Measurements from ENCODE around the gene COX10.
A peak's percentile ranks its signal among the peaks of the same experiment; 100 is the strongest.

The COX10 gene

DNA sequence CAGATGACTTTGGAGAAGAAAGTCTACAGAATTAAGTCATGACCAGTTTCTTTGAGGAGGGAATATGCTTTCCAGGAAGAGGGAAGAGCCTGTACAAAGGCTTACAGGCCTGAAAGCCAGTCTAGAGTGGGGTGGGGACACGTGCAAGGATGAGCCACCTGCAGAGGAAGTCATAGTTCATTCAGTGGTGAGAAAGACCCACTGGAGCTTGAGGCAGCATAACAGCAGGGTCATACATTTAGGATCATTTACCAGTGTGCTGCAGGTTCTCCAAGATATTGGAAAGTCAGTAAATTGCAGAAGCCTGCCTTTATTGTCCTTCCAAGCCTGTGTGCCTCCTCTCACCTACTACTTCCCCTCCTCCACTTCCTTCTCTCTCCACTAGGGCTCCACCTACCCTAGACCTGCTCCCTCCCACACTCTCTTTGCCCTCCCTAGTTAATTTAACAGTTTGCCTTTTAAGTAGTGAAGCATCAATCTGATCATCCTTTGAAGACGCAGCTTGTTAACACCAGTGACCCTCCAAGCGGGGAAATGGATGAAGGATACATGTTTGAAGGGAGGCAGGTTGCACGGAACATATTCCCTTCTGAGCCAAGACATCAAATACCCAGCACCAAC is 127.2 kb downstream of the COX10 start:
- TF ChIP-seq CSDC2 (CRISPR knock-in tag; IDR thresholded peaks at IDR 0.05) (no peak), SNAI2 (CRISPR knock-in tag; IDR thresholded peaks at IDR 0.05) (no peak), ZC3H10 (CRISPR knock-in tag; IDR thresholded peaks at IDR 0.05) (no peak)
- no peak for ATAC-seq

DNA sequence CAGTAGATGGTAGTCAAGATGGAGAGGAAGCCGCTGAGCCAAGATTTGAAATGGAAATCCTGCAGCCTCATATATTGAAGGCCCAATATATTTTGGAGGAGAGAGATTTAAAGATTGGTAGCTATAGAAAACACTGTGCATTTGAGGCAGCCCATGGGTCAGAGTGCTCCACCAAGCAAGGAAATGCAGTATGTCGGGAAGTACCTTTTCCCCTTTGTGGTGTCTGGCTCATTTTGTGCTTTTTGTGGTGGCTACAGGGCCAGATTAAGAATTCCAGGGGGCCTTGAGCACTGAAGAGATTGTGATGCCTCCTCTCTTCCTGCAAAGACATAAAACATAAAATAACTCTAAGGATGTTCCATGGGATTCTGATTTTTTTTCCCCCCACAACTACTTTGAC is 127.8 kb downstream of the COX10 start:
- ATAC-seq, result no peak
- TF ChIP-seq, protein P1, sequence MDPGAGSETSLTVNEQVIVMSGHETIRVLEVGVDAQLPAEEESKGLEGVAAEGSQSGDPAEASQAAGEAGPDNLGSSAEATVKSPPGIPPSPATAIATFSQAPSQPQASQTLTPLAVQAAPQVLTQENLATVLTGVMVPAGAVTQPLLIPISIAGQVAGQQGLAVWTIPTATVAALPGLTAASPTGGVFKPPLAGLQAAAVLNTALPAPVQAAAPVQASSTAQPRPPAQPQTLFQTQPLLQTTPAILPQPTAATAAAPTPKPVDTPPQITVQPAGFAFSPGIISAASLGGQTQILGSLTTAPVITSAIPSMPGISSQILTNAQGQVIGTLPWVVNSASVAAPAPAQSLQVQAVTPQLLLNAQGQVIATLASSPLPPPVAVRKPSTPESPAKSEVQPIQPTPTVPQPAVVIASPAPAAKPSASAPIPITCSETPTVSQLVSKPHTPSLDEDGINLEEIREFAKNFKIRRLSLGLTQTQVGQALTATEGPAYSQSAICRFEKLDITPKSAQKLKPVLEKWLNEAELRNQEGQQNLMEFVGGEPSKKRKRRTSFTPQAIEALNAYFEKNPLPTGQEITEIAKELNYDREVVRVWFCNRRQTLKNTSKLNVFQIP (CRISPR knock-in tag; IDR thresholded peaks at IDR 0.05; ENCODE audit: borderline replicate concordance, low read depth), result no peak
- TF ChIP-seq ZNF70 (CRISPR knock-in tag; IDR thresholded peaks at IDR 0.05), result no peak
- no peak for TF ChIP-seq TCF4 (CRISPR knock-in tag; IDR thresholded peaks at IDR 0.05; ENCODE audit: borderline replicate concordance)

DNA sequence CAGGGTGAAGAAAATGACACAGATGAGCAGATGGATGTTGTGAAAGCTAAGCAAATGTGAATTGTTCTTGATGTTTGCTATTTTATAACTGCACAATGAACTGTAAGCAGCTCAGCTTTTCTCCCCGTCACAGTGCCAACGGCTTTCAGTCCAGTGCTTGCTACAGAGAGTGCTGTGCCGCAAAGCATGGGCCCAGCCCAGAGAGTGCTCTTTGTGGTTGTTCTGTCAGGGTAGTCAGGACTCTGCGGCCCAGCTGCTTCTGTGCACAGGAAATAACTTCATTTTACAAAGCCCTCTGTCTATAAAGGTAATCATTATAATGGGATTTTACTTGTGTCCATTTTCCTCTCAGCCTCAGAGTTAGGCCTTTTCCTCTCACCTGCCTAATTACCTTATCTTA is 128.3 kb downstream of the COX10 start:
- TF ChIP-seq OSR1 (CRISPR knock-in tag; IDR thresholded peaks at IDR 0.05), result no peak
- no peak for TF ChIP-seq SNAI2 (CRISPR knock-in tag; IDR thresholded peaks at IDR 0.05)
- no peak for ATAC-seq

DNA sequence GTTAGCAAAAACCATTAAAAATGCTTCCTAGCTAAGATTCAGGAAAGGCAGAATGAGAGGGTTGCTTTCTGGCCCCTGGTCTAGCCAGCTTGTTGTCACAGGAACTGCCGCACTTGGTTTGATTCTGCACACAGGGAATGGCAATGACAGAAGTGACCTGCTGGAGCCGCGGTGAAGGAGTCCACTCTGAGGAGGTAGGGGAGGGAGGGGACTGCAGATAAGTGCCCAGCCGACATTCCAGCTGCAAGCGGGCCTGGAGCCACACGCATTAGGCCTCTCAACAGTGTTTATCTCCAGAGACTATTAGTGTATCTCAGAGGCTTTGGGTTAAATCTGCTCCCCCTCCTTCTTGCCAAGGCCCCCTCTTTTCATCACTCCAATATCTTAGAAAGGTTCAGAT is 128.7 kb downstream of the COX10 start:
- TF ChIP-seq OSR1 (CRISPR knock-in tag; IDR thresholded peaks at IDR 0.05) (no peak), RARB (CRISPR knock-in tag; IDR thresholded peaks at IDR 0.05) (no peak), PPARA (CRISPR knock-in tag; IDR thresholded peaks at IDR 0.05; ENCODE audit: borderline replicate concordance) (no peak), ZC3H10 (CRISPR knock-in tag; IDR thresholded peaks at IDR 0.05) (no peak), TCF4 (CRISPR knock-in tag; IDR thresholded peaks at IDR 0.05; ENCODE audit: borderline replicate concordance) (no peak), ZNF565 (CRISPR knock-in tag; conservative IDR thresholded peaks at IDR 0.05; ENCODE audit: low read depth) (no peak), SNAI2 (CRISPR knock-in tag; IDR thresholded peaks at IDR 0.05) (no peak), ZNF70 (CRISPR knock-in tag; IDR thresholded peaks at IDR 0.05) (no peak), ESRRG (CRISPR knock-in tag; IDR thresholded peaks at IDR 0.05) (no peak), ZFP3 (CRISPR knock-in tag; IDR thresholded peaks at IDR 0.05) (no peak), TOX (CRISPR knock-in tag; IDR thresholded peaks at IDR 0.05; ENCODE audit: borderline replicate concordance) (no peak), ZFP30 (CRISPR knock-in tag; IDR thresholded peaks at IDR 0.05) (no peak), ARNTL (CRISPR knock-in tag; IDR thresholded peaks at IDR 0.05; ENCODE audit: borderline replicate concordance, low read depth) (no peak)
- TF ChIP-seq, protein P2, sequence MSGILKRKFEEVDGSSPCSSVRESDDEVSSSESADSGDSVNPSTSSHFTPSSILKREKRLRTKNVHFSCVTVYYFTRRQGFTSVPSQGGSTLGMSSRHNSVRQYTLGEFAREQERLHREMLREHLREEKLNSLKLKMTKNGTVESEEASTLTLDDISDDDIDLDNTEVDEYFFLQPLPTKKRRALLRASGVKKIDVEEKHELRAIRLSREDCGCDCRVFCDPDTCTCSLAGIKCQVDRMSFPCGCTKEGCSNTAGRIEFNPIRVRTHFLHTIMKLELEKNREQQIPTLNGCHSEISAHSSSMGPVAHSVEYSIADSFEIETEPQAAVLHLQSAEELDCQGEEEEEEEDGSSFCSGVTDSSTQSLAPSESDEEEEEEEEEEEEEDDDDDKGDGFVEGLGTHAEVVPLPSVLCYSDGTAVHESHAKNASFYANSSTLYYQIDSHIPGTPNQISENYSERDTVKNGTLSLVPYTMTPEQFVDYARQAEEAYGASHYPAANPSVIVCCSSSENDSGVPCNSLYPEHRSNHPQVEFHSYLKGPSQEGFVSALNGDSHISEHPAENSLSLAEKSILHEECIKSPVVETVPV (CRISPR knock-in tag; IDR thresholded peaks at IDR 0.05), result no peak
- TF ChIP-seq, protein P3, sequence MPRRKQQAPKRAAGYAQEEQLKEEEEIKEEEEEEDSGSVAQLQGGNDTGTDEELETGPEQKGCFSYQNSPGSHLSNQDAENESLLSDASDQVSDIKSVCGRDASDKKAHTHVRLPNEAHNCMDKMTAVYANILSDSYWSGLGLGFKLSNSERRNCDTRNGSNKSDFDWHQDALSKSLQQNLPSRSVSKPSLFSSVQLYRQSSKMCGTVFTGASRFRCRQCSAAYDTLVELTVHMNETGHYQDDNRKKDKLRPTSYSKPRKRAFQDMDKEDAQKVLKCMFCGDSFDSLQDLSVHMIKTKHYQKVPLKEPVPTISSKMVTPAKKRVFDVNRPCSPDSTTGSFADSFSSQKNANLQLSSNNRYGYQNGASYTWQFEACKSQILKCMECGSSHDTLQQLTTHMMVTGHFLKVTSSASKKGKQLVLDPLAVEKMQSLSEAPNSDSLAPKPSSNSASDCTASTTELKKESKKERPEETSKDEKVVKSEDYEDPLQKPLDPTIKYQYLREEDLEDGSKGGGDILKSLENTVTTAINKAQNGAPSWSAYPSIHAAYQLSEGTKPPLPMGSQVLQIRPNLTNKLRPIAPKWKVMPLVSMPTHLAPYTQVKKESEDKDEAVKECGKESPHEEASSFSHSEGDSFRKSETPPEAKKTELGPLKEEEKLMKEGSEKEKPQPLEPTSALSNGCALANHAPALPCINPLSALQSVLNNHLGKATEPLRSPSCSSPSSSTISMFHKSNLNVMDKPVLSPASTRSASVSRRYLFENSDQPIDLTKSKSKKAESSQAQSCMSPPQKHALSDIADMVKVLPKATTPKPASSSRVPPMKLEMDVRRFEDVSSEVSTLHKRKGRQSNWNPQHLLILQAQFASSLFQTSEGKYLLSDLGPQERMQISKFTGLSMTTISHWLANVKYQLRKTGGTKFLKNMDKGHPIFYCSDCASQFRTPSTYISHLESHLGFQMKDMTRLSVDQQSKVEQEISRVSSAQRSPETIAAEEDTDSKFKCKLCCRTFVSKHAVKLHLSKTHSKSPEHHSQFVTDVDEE (CRISPR knock-in tag; IDR thresholded peaks at IDR 0.05), result no peak
- TF ChIP-seq, protein P1 (CRISPR knock-in tag; IDR thresholded peaks at IDR 0.05; ENCODE audit: borderline replicate concordance, low read depth), result no peak
- TF ChIP-seq, protein P4, sequence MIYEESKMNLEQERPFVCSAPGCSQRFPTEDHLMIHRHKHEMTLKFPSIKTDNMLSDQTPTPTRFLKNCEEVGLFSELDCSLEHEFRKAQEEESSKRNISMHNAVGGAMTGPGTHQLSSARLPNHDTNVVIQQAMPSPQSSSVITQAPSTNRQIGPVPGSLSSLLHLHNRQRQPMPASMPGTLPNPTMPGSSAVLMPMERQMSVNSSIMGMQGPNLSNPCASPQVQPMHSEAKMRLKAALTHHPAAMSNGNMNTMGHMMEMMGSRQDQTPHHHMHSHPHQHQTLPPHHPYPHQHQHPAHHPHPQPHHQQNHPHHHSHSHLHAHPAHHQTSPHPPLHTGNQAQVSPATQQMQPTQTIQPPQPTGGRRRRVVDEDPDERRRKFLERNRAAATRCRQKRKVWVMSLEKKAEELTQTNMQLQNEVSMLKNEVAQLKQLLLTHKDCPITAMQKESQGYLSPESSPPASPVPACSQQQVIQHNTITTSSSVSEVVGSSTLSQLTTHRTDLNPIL (CRISPR knock-in tag; IDR thresholded peaks at IDR 0.05; ENCODE audit: low read depth), result no peak
- ATAC-seq, result peak; percentile 36; the same call in 1 of the 3 replicates
